NT2/D1 (cell line): ENCODE results near the gene ELAVL3.

Experiments used
- SUZ12 ChIP-seq: IDR thresholded peaks from 2 replicates; pipeline ENCODE4 v1.6.1; 2011; ENCODE audit not compliant: insufficient read length, insufficient read depth; ENCODE audit errors: extremely low read depth
- YY1 ChIP-seq: IDR thresholded peaks from 2 replicates; pipeline ENCODE4 v1.6.1; 2011; ENCODE audit not compliant: insufficient read length, insufficient read depth
- ZNF274 ChIP-seq: IDR thresholded peaks from 2 replicates; pipeline ENCODE4 v1.6.1; 2011; ENCODE audit warnings: mild to moderate bottlenecking, low read depth, low read length

DNA sequence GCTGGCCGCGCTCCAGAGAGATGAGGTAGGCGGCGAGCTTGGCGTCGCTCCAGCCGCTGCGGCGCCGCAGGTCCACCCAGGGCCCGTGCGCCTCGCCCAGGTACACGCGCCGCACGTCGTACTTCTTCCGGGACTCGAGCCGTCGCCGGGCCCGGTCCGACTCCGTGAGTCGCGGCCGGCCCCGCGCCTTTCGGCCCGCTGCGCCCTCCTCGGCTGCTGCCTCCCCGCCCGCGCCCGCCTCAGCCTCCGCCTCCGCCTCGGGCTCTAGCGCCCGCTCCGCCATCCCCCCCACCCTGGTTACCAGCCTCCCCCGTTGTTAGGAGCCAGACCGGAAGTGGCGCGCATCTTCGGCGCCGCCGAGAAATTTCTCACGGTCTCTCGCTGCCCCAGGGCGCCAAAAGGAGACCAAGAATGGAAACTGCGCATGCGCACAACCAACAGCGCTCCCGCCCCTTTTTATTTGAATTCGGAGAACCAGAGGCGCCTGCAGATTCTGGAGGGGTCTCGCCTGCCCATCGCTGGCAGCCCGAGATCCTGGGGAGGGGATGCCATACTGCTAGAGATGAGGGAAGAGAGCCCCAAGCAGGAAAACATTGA, 24.8 kb upstream of the ELAVL3 start, which contains the start of gene ZNF653:
- TF ChIP-seq YY1 (no peak), ZNF274 (no peak), SUZ12 (no peak)
